Tongue (tissue), 3 donors: ENCODE data around the gene SPZ1. TPM values are rescaled to one million over a fixed set of nuclear protein-coding genes. Genes with fewer than 3 reads are reported as not detected.
"Not testable (repeated sequence)": the region's sequence is repeated elsewhere in the genome, so short reads cannot be mapped to it uniquely, and the experiment has no call there.

ENCODE experiments used
- DNase-seq: peaks from one replicate; pipeline ENCODE4 v3.0.0-alpha.2; 2015
- small RNA-seq: library from RNA; depleted of rRNA; stranded (forward); fragments of <200 nt; gene quantifications from one replicate; pipeline ENCODE3, GENCODE V24; 2014; ENCODE audit warnings: low replicate concordance
- total RNA-seq: library from RNA; depleted of rRNA; stranded (reverse); fragments of >200 nt; gene quantifications from one replicate; pipeline ENCODE4 v1.2.3, GENCODE V29; 2014

SPZ1 gene
- total RNA-seq, 1 donor from 2014 or later: not detected

- DNase-seq: no peak
Observed at GRCh38 chr5:80339116-80339515, 19.3 kb downstream of the SPZ1 start.

GRCh38 chr5:80341016-80341775 is 21.4 kb downstream of the SPZ1 start:
- no peak for DNase-seq

GRCh38 chr5:80343067-80343466 is 23.3 kb downstream of the SPZ1 start:
- DNase-seq: no peak

- peak; percentile 16 for DNase-seq
Observed at GRCh38 chr5:80346055-80346454, 26.3 kb downstream of the SPZ1 start.

GRCh38 chr5:80348171-80348570 is 28.4 kb downstream of the SPZ1 start:
- DNase-seq: no peak

GRCh38 chr5:80351019-80351418 is 31.2 kb downstream of the SPZ1 start:
- not testable (repeated sequence) for DNase-seq

GRCh38 chr5:80355686-80356085 is 35.9 kb downstream of the SPZ1 start:
- no peak for DNase-seq

GRCh38 chr5:80357671-80358070 is 37.9 kb downstream of the SPZ1 start:
- DNase-seq: no peak

GRCh38 chr5:80360914-80361444 is 41.2 kb downstream of the SPZ1 start:
- DNase-seq: no peak

- no peak for DNase-seq
Observed at GRCh38 chr5:80364892-80365291, 45.1 kb downstream of the SPZ1 start.

- peak; percentile 46 for DNase-seq
Observed at GRCh38 chr5:80368661-80369480, 49.1 kb downstream of the SPZ1 start.

GRCh38 chr5:80369521-80369920 is 49.7 kb downstream of the SPZ1 start:
- DNase-seq: peak; percentile 23

- no peak for DNase-seq
Observed at GRCh38 chr5:80370390-80370789, 50.6 kb downstream of the SPZ1 start.

Small RNA genes lying within 50 kb of the gene (small RNA-seq; reads per million reads assigned to genes)
- not detected for gene AC026410.2
- not detected for gene RF00322
- gene RNU6-211P: 0.16 reads per million, percentile 9 among the genes with 10 or more reads in this experiment

Other genes with a start within 250 kb of the SPZ1 start
- 30.6 TPM for gene SERINC5, start 64.0 kb upstream of the SPZ1 start, total RNA-seq
- gene ZFYVE16, start 88.1 kb downstream of the SPZ1 start, total RNA-seq: 62.4 TPM
- gene FAM151B, start 168.1 kb downstream of the SPZ1 start, total RNA-seq: 9.8 TPM